Smooth muscle cell (in vitro differentiated cells): ENCODE data around the gene AQP12A. TPM values are rescaled to one million over a fixed set of nuclear protein-coding genes. Genes with fewer than 3 reads are reported as not detected.

Experiments
- DNase-seq: peaks from one replicate; lab custom pipeline; 2025; ENCODE audit not compliant: unreplicated experiment; lab: John Stamatoyannopoulos, UW
- H2AFZ ChIP-seq: fragments of 200-600 bp; sonication (generic); 2 replicates; pipeline ENCODE4 v1.6.0; 2016; ENCODE audit warnings: antibody characterized with exemption, low read depth, mild to moderate bottlenecking
- H3F3A ChIP-seq: fragments of 200-600 bp; sonication (generic); 2 replicates; pipeline ENCODE4 v1.6.0; 2017; ENCODE audit warnings: antibody characterized with exemption, low read depth
- H3K27ac ChIP-seq: fragments of 200-600 bp; sonication (generic); 2 replicates; pipeline ENCODE4 v1.5.1; 2016; ENCODE audit warnings: low read depth, mild to moderate bottlenecking
- H3K27me3 ChIP-seq: fragments of 200-600 bp; sonication (generic); 2 replicates; pipeline ENCODE4 v1.6.1; 2016; ENCODE audit warnings: low read depth, mild to moderate bottlenecking
- H3K36me3 ChIP-seq: fragments of 200-600 bp; sonication (generic); 2 replicates; pipeline ENCODE4 v1.5.1; 2016; ENCODE audit warnings: low read depth
- H3K4me1 ChIP-seq: fragments of 200-600 bp; sonication (generic); 2 replicates; pipeline ENCODE4 v1.5.1; 2016; ENCODE audit warnings: low read depth
- H3K4me2 ChIP-seq: fragments of 200-600 bp; sonication (generic); 2 replicates; pipeline ENCODE4 v1.6.0; 2016; ENCODE audit warnings: mild to moderate bottlenecking
- H3K4me3 ChIP-seq: fragments of 200-600 bp; sonication (generic); 2 replicates; pipeline ENCODE4 v1.5.1; 2016; ENCODE audit warnings: mild to moderate bottlenecking
- H3K79me2 ChIP-seq: fragments of 200-600 bp; sonication (generic); 2 replicates; pipeline ENCODE4 v1.6.0; 2016; ENCODE audit warnings: low read depth, mild to moderate bottlenecking
- H3K9ac ChIP-seq: fragments of 200-600 bp; sonication (generic); 2 replicates; pipeline ENCODE4 v1.6.0; 2016; ENCODE audit warnings: low read depth
- H3K9me3 ChIP-seq: fragments of 200-600 bp; sonication (generic); replicated peaks from 2 replicates; pipeline ENCODE4 v1.5.1; 2016; ENCODE audit warnings: low read depth
- H4K20me1 ChIP-seq: fragments of 200-600 bp; sonication (generic); 2 replicates; pipeline ENCODE4 v1.6.0; 2016; ENCODE audit warnings: low read depth
- CTCF ChIP-seq: fragments of 200-600 bp; sonication (generic); IDR thresholded peaks from 2 replicates; pipeline ENCODE4 v1.5.1; 2017; ENCODE audit warnings: borderline replicate concordance, mild to moderate bottlenecking, antibody characterized with exemption; ENCODE audit not compliant: insufficient read depth, poor library complexity, severe bottlenecking
- WGBS: methylation state at CpG from one replicate; pipeline ENCODE4 v1.1.7; 2016; ENCODE audit warnings: low lambda C conversion rate; 5-methylcytosine and 5-hydroxymethylcytosine counted together
- polyA plus RNA-seq: library from polyadenylated mRNA; unstranded; fragments of >200 nt; fragmentation: Nextera tagmentation; extraction: Ambion mirVana; gene quantifications from 2 replicates; pipeline ENCODE4 v1.2.1, GENCODE V29; 2016
- total RNA-seq: library from RNA; depleted of rRNA; stranded (reverse); fragments of >200 nt; gene quantifications from 2 replicates; pipeline ENCODE4 v1.2.3, GENCODE V29; 2014

AQP12A gene
- total and polyA plus RNA-seq, 2 experiments from 2014 or later = not detected

GRCh38 chr2:240702640-240703011 is 11.0 kb downstream of the AQP12A start:
- no peak overlapping the region for H2AFZ ChIP-seq
- 85% methylated on average over 8 of the region's 9 CpGs for WGBS
- no peak overlapping the region for H3K9ac ChIP-seq
- peaks cover 8% of the 10 kb centered on the region for H3K27me3 ChIP-seq
- no peaks in the 10 kb centered on the region for H3K4me1 ChIP-seq
- H3K9me3 ChIP-seq = no peaks in the 10 kb centered on the region
- no peak for TF ChIP-seq CTCF
- H3K4me2 ChIP-seq = no peak overlapping the region
- no peak for DNase-seq
- no peak overlapping the region for H3K4me3 ChIP-seq
- H3F3A ChIP-seq = no peaks in the 10 kb centered on the region
- H3K36me3 ChIP-seq = no peaks in the 10 kb centered on the region
- H3K79me2 ChIP-seq = no peaks in the 10 kb centered on the region
- no peak overlapping the region for H3K27ac ChIP-seq
- no peaks in the 10 kb centered on the region for H4K20me1 ChIP-seq

- Histone ChIP-seq H3K27ac (no peak overlapping the region), H3K4me1 (no peaks in the 10 kb centered on the region), H3K4me3 (no peak overlapping the region), H3K9ac (no peak overlapping the region), H2AFZ (no peak overlapping the region), H3K27me3 (peaks cover 8% of the 10 kb centered on the region), H3K79me2 (no peaks in the 10 kb centered on the region), H3K4me2 (no peak overlapping the region), H4K20me1 (no peaks in the 10 kb centered on the region), H3K9me3 (no peaks in the 10 kb centered on the region), H3K36me3 (no peaks in the 10 kb centered on the region), H3F3A (no peaks in the 10 kb centered on the region)
- 92% methylated on average over 17 of the region's 18 CpGs for WGBS
- TF ChIP-seq CTCF = no peak
- DNase-seq = no peak
These were observed 12.0 kb downstream of the AQP12A start for GRCh38 chr2:240703417-240704341.

GRCh38 chr2:240704651-240705050 is 13.0 kb downstream of the AQP12A start:
- Histone ChIP-seq H3K27ac (no peak overlapping the region), H3K27me3 (peaks cover 8% of the 10 kb centered on the region), H3K4me1 (no peaks in the 10 kb centered on the region), H2AFZ (no peak overlapping the region), H3K79me2 (no peaks in the 10 kb centered on the region), H3K9me3 (no peaks in the 10 kb centered on the region), H4K20me1 (no peaks in the 10 kb centered on the region), H3K4me3 (no peak overlapping the region), H3K9ac (no peak overlapping the region), H3K36me3 (no peaks in the 10 kb centered on the region), H3K4me2 (no peak overlapping the region), H3F3A (no peaks in the 10 kb centered on the region)
- TF ChIP-seq CTCF = no peak
- 88% methylated on average over 19 of the region's 19 CpGs for WGBS
- no peak for DNase-seq
